Measurements from ENCODE around the gene CXCR5. TPM values are rescaled to one million over a fixed set of nuclear protein-coding genes. Genes with fewer than 3 reads are reported as not detected.

The CXCR5 gene
- total and polyA plus RNA-seq, 10 of the 15 experiments (the other 5 are each of a cell fraction or from before 2014, with no cell fraction given), result 0.03 to 0.63 (median 0.25) TPM

GRCh38 chr11:118895093-118896039 lies 11.7 kb downstream of the CXCR5 start (continued):
- TF ChIP-seq SRF (IDR thresholded peaks at IDR 0.05; ENCODE audit: low read depth in 2 of 2, low read length in 2 of 2) (no peak), CHD1 (IDR thresholded peaks at IDR 0.05; ENCODE audit: low read depth, low read length) (no peak), RBBP5 (conservative IDR thresholded peaks at IDR 0.05) (no peak), JUNB (IDR thresholded peaks at IDR 0.05) (no peak), ATF7 (IDR thresholded peaks at IDR 0.05; ENCODE audit: low read depth) (0 out of 2 replicates have a peak, but pooled peaks have one; percentile 35), ZNF217 (IDR thresholded peaks at IDR 0.05) (no peak), YY1 (IDR thresholded peaks at IDR 0.05; ENCODE audit: low read depth, low read length) (no peak), CEBPZ (IDR thresholded peaks at IDR 0.05; ENCODE audit: low read depth, low read length) (no peak), NFYA (IDR thresholded peaks at IDR 0.05; ENCODE audit: borderline replicate concordance, low read depth, low read length) (no peak), E4F1 (IDR thresholded peaks at IDR 0.05; ENCODE audit: borderline replicate concordance, partially characterized antibody) (no peak), ZNF622 (IDR thresholded peaks at IDR 0.05) (no peak), TCF7 (IDR thresholded peaks at IDR 0.05; ENCODE audit: borderline replicate concordance) (no peak), PBX3 (IDR thresholded peaks at IDR 0.05; ENCODE audit: insufficient replicate concordance, low read depth, low read length) (peak; percentile 87), BRCA1 (IDR thresholded peaks at IDR 0.05; ENCODE audit: low read depth, low read length) (no peak), RELB (IDR thresholded peaks at IDR 0.05; ENCODE audit: low read depth) (peak; percentile 82), NR2C1 (IDR thresholded peaks at IDR 0.05) (no peak), NFXL1 (IDR thresholded peaks at IDR 0.05; ENCODE audit: borderline replicate concordance) (no peak), NRF1 (conservative IDR thresholded peaks at IDR 0.05; ENCODE audit: low read depth, low read length) (no peak), NR2F1 (conservative IDR thresholded peaks at IDR 0.05) (peak; percentile 40; the same call in 1 of the 2 replicates)
